ENCODE results near the gene PHTF2. TPM values are rescaled to one million over a fixed set of nuclear protein-coding genes. Genes with fewer than 3 reads are reported as not detected.

Gene PHTF2
- total RNA-seq, 1 experiment from 2014 or later, result 62.2 TPM

DNA sequence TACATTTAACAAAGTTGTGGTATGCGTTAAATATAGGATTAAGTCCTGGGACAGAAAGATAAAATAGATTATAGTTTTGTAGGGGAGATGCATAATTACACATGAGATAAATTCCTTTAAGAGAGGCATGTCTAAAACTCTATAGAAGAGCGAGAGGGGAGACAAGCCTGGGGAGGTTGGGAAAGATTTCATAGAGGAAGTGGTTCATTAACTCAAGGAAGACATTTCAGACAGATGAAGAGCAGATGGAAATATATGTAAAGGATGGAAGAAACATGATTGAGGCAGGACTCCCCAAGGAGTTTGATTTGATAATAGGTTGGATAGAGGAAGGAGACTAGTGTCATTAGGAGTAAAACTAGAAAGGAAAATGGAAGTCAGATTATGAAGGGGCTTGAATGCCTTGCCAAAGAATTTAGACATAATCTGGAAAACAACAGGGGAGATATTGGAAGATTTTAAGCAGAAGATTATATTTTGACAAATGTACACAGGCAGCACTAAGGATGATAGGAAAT is 96.1 kb downstream of the PHTF2 start:
- Histone ChIP-seq H3K27me3 (no peaks in the 10 kb centered on the region), H3K36me3 (peaks cover 4% of the 10 kb centered on the region; the same call in 1 of the 2 replicates), H3K27ac (no peak overlapping the region), H3K4me1 (no peaks in the 10 kb centered on the region), H3K9me3 (replicated peaks) (no peaks in the 10 kb centered on the region), H3K4me3 (no peak overlapping the region)
- DNase-seq, result no peak

DNA sequence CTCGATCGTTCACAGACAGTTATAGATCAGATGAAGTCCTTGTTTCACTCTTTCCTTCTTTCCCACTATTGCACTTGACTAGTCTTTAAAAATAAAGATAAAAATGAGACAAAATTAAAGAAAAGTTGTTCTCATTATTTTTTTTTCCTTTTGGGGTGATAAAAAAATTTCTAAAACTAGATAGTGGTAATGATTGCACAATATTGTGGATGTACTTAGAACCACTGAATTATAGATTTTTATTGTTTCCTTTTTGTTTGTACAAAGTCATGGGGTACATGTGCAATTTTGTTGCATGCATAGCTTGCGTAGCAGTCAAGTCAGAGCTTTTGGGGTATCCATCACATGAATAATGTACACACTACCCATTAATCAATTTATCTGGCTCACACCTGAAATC is 97.3 kb downstream of the PHTF2 start:
- Histone ChIP-seq H3K4me3 (no peak overlapping the region), H3K27ac (no peak overlapping the region), H3K36me3 (peaks cover 5% of the 10 kb centered on the region), H3K4me1 (no peaks in the 10 kb centered on the region), H3K9me3 (replicated peaks) (no peaks in the 10 kb centered on the region), H3K27me3 (no peaks in the 10 kb centered on the region)
- DNase-seq, result no peak

DNA sequence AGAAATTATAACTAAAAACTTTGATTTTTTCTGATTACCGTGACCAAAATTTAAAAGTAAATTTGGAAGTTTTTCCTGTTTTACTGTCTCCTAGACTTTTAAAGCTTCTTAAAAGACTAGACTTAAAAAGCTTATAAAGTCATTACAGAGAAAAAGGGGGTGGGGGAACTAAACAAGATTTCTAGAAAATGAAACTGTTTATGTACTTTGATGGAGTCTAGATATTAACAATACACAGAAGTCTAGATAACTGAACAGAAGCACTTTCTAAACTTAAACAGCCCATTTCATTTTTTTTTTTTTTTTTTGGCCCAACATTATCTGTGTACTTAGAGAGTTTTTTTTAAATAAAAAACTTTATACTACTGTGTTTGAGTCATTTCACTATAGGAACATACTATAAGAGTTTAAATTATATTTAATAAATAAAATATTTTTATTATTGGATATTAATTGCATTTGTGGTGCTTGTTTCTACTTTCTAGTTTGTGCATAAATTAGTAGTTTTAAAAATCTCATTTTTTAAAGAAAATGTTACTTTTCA is 98.5 kb downstream of the PHTF2 start:
- H3K36me3 ChIP-seq, result peaks cover 17% of the 10 kb centered on the region
- H3K27me3 ChIP-seq, result no peaks in the 10 kb centered on the region
- no peak overlapping the region for H3K4me3 ChIP-seq
- no peak for DNase-seq
- H3K4me1 ChIP-seq, result no peaks in the 10 kb centered on the region
- H3K9me3 ChIP-seq (replicated peaks), result peaks cover 4% of the 10 kb centered on the region; the same call in 1 of the 2 replicates
- no peak overlapping the region for H3K27ac ChIP-seq

DNA sequence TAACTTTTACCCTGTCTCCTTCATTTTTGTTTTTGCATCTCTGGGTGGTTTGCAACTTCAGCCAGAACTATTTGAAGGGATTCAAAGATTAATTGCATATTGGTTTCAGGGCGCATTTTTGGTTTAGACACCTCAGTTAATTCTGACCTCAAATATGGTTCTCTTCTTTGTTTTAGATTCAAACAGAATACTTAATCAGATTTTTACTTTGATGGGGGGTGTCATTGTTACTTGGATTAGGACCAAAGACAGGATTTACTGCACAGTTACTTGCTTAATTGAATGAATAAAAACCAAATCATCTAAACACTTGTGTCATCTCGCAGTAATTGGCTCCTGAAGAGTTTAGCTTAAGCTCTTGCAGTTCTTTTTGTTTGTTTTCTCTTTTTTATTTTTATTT is 100.9 kb downstream of the PHTF2 start:
- Histone ChIP-seq H3K4me3 (no peak overlapping the region), H3K36me3 (peaks cover 20% of the 10 kb centered on the region), H3K4me1 (no peaks in the 10 kb centered on the region), H3K9me3 (replicated peaks) (peaks cover 4% of the 10 kb centered on the region; the same call in 1 of the 2 replicates), H3K27ac (no peak overlapping the region), H3K27me3 (no peaks in the 10 kb centered on the region)
- DNase-seq, result no peak

DNA sequence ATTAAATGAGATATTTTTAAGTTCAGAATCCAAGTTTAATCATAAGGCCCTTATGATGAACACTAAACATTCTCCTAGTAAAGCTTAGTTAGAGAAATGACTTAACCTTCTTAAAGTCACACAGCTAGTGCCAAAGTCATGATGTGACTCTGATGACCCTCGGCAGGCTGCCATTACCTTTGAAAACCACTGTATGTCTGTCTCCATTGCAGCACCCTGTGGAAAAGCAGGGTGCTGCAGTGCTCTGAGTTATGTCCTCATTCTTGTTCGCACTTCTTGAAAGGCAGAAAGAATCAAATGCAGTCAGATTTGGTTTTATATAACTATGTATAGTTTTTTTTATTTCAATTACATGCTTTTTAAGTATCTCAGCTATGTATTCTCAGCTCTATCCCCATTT is 105.0 kb downstream of the PHTF2 start:
- H3K9me3 ChIP-seq (replicated peaks), result peaks cover 4% of the 10 kb centered on the region; the same call in 1 of the 2 replicates
- H3K4me3 ChIP-seq, result no peak overlapping the region
- H3K36me3 ChIP-seq, result peaks cover 17% of the 10 kb centered on the region
- no peak overlapping the region for H3K27ac ChIP-seq
- no peak for DNase-seq
- H3K4me1 ChIP-seq, result no peaks in the 10 kb centered on the region
- H3K27me3 ChIP-seq, result no peaks in the 10 kb centered on the region

DNA sequence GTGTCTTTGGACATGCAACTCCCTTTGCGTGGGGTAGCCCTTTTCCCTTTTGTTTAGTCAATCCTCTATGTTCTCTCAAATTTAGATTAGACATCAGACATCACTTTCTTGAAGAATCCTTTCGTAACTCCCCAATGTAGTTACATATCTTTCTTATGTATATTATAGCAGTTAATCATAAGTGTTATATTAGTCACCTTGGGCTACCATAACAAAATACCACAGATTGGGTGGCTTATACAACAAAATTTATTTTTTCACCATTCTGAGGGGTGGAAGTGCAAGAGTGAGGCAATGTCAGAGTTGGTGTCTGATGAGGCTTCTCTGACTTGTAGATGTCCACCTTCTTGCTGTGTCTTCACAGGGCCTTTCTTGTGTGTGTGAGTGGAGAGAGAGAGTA is 105.7 kb downstream of the PHTF2 start:
- Histone ChIP-seq H3K27me3 (no peaks in the 10 kb centered on the region), H3K27ac (no peak overlapping the region), H3K9me3 (replicated peaks) (peaks cover 4% of the 10 kb centered on the region; the same call in 1 of the 2 replicates), H3K36me3 (peaks cover 17% of the 10 kb centered on the region), H3K4me1 (no peaks in the 10 kb centered on the region), H3K4me3 (no peak overlapping the region)
- no peak for DNase-seq

DNA sequence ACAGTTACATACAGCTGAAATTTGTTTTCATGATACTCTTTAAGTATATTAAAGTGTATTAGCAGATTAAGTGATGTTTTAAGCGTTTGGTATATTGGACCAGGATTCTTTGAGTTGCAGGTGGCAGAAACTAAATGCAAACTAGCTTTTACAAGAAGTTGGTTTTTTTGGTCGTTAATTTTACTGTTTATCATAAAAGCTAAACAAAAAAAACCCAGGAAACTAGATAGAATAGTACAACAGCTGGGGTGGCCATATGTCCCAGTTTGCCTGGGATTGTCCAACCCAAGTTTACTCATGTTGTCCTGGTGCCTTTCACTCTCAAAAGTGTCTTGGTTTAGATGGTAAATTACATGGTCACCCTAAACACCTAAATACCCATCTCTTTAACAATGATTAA is 108.7 kb downstream of the PHTF2 start:
- no peak overlapping the region for H3K4me3 ChIP-seq
- H3K27me3 ChIP-seq, result no peaks in the 10 kb centered on the region

DNA sequence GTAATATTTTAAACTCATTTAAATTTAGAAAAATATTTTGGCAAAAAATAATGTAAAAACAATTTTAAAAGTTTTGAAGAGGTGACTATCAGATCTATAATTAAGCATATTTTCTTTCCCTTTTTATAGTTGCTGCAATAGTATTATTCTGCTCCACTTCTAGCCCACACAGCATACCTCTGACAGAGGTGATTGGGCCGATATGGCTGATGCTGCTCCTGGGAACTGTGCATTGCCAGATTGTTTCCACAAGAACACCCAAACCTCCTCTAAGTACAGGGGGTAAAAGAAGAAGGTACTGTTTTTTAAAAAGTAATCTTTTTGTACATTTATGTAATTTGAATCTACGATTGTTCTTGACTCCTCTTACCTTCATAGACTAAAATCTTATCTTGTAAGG is 110.1 kb downstream of the PHTF2 start:
- no peak overlapping the region for H3K27ac ChIP-seq
- H3K9me3 ChIP-seq (replicated peaks), result no peaks in the 10 kb centered on the region
- H3K36me3 ChIP-seq, result peaks cover 6% of the 10 kb centered on the region
- no peaks in the 10 kb centered on the region for H3K4me1 ChIP-seq
- no peaks in the 10 kb centered on the region for H3K27me3 ChIP-seq
- no peak overlapping the region for H3K4me3 ChIP-seq
- no peak for DNase-seq

More for the DNA sequence above, 108.7 kb downstream of the PHTF2 start:
- H3K36me3 ChIP-seq, result peaks cover 8% of the 10 kb centered on the region
- no peaks in the 10 kb centered on the region; the same call in 1 of the 2 replicates for H3K9me3 ChIP-seq (replicated peaks)
- no peak for DNase-seq
- H3K4me1 ChIP-seq, result no peaks in the 10 kb centered on the region
- no peak overlapping the region for H3K27ac ChIP-seq

DNA sequence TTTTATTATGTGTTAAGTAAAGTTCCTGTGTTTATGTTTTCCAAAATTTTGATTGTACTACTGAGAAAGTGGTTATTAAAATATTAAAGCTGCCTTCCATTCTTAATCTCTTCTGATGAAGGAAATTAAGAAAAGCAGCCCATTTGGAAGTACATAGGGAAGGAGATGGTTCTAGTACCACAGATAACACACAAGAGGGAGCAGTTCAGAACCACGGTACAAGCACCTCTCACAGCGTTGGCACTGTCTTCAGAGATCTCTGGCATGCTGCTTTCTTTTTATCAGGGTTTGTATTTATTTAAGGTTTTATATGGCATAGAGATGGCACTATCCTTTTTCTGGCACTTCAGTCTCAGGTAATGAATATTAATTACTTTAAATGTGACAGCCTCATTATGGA is 111.6 kb downstream of the PHTF2 start:
- no peak overlapping the region for H3K4me3 ChIP-seq
- H3K27me3 ChIP-seq, result no peaks in the 10 kb centered on the region
- DNase-seq, result no peak
- peaks cover 4% of the 10 kb centered on the region for H3K36me3 ChIP-seq
- H3K9me3 ChIP-seq (replicated peaks), result no peaks in the 10 kb centered on the region
- H3K4me1 ChIP-seq, result no peaks in the 10 kb centered on the region
- no peak overlapping the region for H3K27ac ChIP-seq

DNA sequence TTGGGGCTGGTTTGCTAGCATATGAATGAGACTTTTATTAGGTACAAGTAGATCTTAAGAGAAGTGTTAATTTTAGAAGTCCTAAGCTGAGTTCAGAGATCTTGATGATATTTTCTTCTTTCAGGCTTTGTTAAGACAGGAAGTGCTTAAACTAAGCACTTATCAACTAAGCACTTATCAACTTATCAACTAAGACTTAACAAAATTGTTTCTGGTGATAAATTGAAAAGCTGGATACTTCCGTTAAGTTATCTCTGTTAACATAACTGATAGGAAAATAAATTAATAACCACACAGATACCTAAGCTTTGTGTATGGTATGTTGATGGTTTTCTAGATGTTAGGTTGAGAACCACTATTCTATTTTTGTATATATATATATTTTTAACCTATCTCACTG is 113.7 kb downstream of the PHTF2 start:
- Histone ChIP-seq H3K9me3 (replicated peaks) (no peaks in the 10 kb centered on the region), H3K27me3 (no peaks in the 10 kb centered on the region), H3K4me3 (no peak overlapping the region), H3K4me1 (no peaks in the 10 kb centered on the region), H3K27ac (no peak overlapping the region), H3K36me3 (peaks cover 4% of the 10 kb centered on the region)
- DNase-seq, result no peak

DNA sequence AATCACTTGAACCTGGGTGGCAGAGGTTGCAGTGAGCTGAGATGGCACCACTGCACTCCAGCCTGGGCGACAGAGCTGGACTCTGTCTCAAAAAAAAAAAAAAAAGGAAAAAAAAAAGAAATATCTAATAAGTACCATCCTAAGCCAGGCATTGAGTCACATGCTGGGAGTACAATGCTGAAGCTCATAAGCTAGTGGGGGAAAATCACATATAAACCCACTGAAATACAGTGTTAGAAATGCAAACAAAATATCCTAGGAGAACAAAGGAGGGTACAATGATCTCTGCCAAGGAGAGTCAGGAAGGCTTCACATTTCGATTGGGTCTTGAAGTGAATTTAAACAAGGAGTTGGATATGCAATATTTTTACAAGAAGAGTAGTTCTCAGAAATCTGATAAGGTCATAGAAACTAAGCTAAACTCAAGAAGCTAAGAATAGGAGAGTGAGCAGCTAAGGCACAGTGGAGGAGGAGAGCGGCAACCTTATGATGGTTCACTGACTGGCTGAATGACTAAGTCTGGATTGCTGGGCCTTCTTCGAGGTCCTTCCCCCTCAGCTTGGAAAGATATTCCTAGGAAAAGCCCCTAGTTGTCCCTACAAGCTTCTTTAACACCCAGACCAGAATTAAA is 115.5 kb downstream of the PHTF2 start:
- no peak for DNase-seq
- Histone ChIP-seq H3K4me1 (no peaks in the 10 kb centered on the region), H3K36me3 (peaks cover 4% of the 10 kb centered on the region), H3K27ac (no peak overlapping the region), H3K27me3 (no peaks in the 10 kb centered on the region), H3K9me3 (replicated peaks) (no peaks in the 10 kb centered on the region), H3K4me3 (no peak overlapping the region)

DNA sequence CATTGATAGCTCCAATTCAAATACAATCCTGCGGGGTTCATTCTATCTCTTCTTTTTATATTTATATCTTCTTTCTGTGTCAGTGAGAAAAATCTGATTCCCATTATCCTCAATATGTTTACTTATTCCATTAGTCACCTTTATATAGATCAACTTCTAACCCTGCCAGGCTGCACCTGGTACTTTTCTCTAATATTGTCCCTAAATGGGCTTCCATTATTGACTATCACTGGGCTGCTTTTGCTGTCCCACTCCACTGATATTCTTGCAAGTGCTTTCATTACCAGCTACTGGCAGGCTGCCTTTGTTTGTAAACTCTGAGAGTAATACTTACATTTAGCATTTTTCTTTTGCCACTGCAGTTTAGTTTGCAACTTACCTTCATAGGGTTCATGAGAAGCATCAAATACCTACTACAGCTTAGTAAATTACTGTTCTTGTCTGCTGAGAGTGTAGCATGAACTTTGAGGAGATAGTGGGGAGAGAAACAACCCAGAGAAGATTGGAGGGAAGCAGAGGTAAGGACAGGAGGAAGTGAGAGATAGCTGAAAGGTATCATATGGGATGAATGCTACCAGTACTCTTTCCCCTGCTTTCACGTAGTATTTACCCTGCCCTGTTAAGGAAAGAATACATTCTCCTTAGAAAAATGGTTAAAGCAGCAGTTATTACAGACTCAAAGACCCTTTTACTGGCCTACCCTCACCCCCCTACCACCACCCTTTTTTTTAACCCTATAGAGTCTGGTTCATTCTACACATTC is 119.1 kb downstream of the PHTF2 start:
- H3K9me3 ChIP-seq (replicated peaks), result no peaks in the 10 kb centered on the region
- no peak for DNase-seq
- H3K27ac ChIP-seq, result no peak overlapping the region
- H3K4me3 ChIP-seq, result no peak overlapping the region
- H3K36me3 ChIP-seq, result peaks cover 4% of the 10 kb centered on the region; the same call in 1 of the 2 replicates
- no peaks in the 10 kb centered on the region for H3K27me3 ChIP-seq
- no peaks in the 10 kb centered on the region for H3K4me1 ChIP-seq

DNA sequence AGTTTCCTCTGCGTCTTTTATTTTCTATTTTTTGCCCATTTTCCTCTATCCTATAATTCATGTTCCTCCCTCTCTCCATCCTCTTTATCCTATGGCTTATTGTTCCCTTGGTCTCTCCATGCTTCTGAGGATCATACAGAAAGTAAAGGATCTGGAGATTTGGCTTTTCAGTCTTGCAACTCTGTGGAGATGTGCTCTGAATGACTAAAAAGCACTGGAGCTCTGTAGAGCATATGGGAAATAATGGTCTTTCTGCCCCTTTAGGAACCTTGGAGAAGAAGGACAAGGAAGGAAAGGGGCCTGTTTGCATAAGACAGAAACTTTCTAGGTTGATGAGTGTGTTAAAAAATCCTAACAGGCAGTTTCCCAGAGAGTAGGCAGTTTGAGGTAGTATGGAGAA is 120.1 kb downstream of the PHTF2 start:
- no peak for DNase-seq
- no peaks in the 10 kb centered on the region for H3K4me1 ChIP-seq
- no peak overlapping the region for H3K4me3 ChIP-seq
- H3K27me3 ChIP-seq, result no peaks in the 10 kb centered on the region
- no peak overlapping the region for H3K27ac ChIP-seq
- H3K36me3 ChIP-seq, result 0 out of 2 replicates have a peak, but pooled peaks cover 9% of the 10 kb centered on the region
- H3K9me3 ChIP-seq (replicated peaks), result no peaks in the 10 kb centered on the region

DNA sequence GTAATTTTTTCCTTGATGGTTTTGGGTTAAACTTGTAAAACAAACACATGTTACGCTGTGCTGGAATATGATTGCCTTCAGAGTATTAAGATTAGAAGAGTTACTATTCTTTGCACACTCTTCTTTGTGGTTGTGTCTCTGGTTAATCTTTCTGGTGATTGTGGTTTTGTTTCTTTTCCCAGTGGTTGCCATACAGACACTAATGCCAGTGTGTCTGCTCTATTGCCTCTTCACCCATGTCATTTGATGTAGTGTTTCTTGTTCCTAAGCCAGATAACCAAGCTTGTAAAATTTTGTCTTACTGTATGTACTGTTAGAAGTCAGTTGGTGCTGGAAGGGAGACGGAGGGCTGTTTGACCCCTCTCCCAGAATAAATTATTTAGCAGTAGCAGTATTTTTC is 124.8 kb downstream of the PHTF2 start:
- no peaks in the 10 kb centered on the region for H3K9me3 ChIP-seq (replicated peaks)
- 0 out of 2 replicates have a peak, but pooled peaks cover 9% of the 10 kb centered on the region for H3K36me3 ChIP-seq
- peak in 1 of 2 experiments; percentile 34 for DNase-seq
- no peak overlapping the region for H3K27ac ChIP-seq
- no peak overlapping the region for H3K4me3 ChIP-seq
- no peaks in the 10 kb centered on the region for H3K4me1 ChIP-seq
- no peaks in the 10 kb centered on the region for H3K27me3 ChIP-seq

DNA sequence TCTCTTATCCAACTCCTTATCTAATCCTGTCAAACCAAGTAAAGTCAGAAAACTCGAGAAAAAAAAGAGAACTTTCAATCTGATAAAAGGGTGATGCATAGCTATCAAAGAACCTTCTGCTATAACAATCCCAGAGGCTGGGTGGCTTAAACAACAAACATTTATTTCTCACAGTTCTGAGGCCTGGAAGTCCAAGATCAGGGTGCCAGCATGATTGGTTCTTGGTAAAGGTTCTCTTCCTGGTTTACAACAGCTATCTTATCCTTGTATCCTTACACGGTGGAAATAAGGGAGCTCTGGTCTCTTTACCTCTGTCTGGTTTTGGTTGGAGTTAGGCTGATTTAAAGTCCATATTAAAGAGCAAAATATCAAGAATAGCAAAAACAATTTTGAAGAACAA is 131.9 kb downstream of the PHTF2 start:
- Histone ChIP-seq H3K4me3 (no peak overlapping the region), H3K9me3 (replicated peaks) (no peaks in the 10 kb centered on the region), H3K27me3 (no peaks in the 10 kb centered on the region), H3K27ac (no peak overlapping the region), H3K4me1 (no peaks in the 10 kb centered on the region), H3K36me3 (peaks cover 7% of the 10 kb centered on the region; the same call in 1 of the 2 replicates)
- no peak for DNase-seq
